ENCODE data around the gene CES5A.
"Not testable (repeated sequence)": the region's sequence is repeated elsewhere in the genome, so short reads cannot be mapped to it uniquely, and the experiment has no call there.

Gene CES5A

DNA sequence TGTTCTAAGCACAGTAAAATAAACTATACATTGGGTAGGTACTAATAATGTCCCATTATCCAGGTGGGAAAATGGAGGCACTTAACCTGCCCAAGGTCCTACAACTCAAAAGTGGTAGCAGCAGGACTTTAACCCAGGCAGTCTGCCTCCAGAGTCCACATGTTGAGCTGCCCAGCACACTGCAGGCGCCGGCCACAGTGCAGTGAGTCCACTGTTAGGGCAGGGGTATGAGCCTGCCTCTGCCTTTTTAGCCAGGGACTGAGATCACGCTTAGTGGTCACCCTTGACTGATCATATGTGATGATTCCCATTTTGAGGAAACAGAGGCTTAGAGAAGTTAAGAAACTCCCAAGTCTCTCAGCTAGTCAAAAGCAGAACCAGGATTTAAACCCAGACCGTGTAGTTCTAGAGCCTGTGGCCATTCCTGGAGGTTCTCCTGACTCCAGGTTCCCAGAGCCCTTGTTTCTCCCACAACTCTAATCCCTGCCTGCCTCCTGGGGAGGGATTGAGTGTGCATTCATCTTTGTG is 50.6 kb downstream of the CES5A start:
- Histone ChIP-seq H3K4me2 (ENCODE audit: low read length) (no peak overlapping the region), H3K27ac (no peak overlapping the region), H3K79me2 (no peaks in the 10 kb centered on the region), H3K9me3 (ENCODE audit: control insufficient read depth, low read length) (no peaks in the 10 kb centered on the region), H3K4me3 (ENCODE audit: low read depth, low read length) (no peak overlapping the region), H2AFZ (no peak overlapping the region), H3K36me3 (ENCODE audit: control insufficient read depth, insufficient read depth, low read length) (no peaks in the 10 kb centered on the region), H3K27me3 (ENCODE audit: control insufficient read depth, insufficient read depth, low read length) (no peaks in the 10 kb centered on the region), H3K4me1 (no peaks in the 10 kb centered on the region), H3K9ac (no peak overlapping the region)
- TF ChIP-seq, protein P1, sequence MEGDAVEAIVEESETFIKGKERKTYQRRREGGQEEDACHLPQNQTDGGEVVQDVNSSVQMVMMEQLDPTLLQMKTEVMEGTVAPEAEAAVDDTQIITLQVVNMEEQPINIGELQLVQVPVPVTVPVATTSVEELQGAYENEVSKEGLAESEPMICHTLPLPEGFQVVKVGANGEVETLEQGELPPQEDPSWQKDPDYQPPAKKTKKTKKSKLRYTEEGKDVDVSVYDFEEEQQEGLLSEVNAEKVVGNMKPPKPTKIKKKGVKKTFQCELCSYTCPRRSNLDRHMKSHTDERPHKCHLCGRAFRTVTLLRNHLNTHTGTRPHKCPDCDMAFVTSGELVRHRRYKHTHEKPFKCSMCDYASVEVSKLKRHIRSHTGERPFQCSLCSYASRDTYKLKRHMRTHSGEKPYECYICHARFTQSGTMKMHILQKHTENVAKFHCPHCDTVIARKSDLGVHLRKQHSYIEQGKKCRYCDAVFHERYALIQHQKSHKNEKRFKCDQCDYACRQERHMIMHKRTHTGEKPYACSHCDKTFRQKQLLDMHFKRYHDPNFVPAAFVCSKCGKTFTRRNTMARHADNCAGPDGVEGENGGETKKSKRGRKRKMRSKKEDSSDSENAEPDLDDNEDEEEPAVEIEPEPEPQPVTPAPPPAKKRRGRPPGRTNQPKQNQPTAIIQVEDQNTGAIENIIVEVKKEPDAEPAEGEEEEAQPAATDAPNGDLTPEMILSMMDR (IDR thresholded peaks at IDR 0.05) = no peak

DNA sequence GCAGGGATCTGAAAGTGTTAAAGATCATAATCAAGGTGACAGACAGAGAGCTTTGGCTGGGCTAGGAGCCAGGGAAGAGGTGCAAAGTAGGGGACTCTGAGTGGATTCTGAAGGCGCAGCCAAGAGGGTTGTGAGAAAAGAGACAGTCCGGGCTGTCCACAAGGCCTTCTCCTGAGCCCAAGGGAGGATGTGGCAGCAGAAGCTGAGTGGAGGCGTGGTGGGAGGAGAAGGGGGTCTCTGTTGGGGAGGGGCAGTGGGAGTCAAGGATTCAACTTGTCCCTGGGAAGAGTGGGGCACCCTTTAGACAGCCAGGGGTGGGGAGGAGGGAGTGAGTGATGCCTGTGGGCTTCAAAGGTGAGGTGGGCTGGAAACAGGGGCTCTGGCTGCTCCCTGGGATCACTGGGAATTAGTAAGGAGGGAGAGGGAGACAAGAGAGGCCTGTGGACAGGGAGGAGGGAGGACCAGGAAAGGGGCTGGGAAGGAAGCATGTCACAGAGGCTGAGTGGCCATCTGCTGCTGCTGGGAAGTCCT is 52.8 kb downstream of the CES5A start:
- H3K79me2 ChIP-seq = no peaks in the 10 kb centered on the region
- H3K9ac ChIP-seq = no peak overlapping the region
- no peaks in the 10 kb centered on the region for H3K27me3 ChIP-seq (ENCODE audit: control insufficient read depth, insufficient read depth, low read length)
- H3K4me1 ChIP-seq = no peaks in the 10 kb centered on the region
- H3K4me2 ChIP-seq (ENCODE audit: low read length) = no peak overlapping the region
- H3K27ac ChIP-seq = no peak overlapping the region
- H2AFZ ChIP-seq = no peak overlapping the region
- no peak overlapping the region for H3K4me3 ChIP-seq (ENCODE audit: low read depth, low read length)
- no peaks in the 10 kb centered on the region for H3K9me3 ChIP-seq (ENCODE audit: control insufficient read depth, low read length)
- TF ChIP-seq, protein P1 (IDR thresholded peaks at IDR 0.05) = no peak
- H3K36me3 ChIP-seq (ENCODE audit: control insufficient read depth, insufficient read depth, low read length) = no peaks in the 10 kb centered on the region

DNA sequence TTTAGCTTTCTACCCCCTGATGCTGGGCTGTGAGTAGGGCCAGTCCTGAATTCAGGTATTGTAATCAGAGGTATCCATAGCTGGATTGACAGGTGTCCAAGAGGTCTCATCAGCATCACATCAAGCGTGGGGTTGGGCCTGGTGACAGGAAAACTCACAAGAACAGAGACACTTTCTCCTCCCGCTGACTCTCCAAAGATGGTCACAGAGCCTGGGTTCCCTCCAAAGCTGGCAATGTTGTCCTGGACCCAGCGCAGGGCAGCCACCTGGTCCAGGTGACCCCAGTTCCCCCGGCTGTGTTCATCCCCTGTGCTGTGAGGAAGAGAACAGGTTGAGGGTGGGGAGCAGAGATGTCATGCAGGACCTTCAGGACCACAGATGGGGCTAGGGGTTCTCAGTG is 54.0 kb downstream of the CES5A start:
- Histone ChIP-seq H3K9ac (no peak overlapping the region), H3K4me2 (ENCODE audit: low read length) (no peak overlapping the region), H3K79me2 (no peaks in the 10 kb centered on the region), H3K4me3 (ENCODE audit: low read depth, low read length) (no peak overlapping the region), H3K9me3 (ENCODE audit: control insufficient read depth, low read length) (no peaks in the 10 kb centered on the region), H3K4me1 (no peaks in the 10 kb centered on the region), H3K36me3 (ENCODE audit: control insufficient read depth, insufficient read depth, low read length) (no peaks in the 10 kb centered on the region), H3K27me3 (ENCODE audit: control insufficient read depth, insufficient read depth, low read length) (no peaks in the 10 kb centered on the region), H3K27ac (no peak overlapping the region), H2AFZ (no peak overlapping the region)
- TF ChIP-seq, protein P1 (IDR thresholded peaks at IDR 0.05) = no peak

DNA sequence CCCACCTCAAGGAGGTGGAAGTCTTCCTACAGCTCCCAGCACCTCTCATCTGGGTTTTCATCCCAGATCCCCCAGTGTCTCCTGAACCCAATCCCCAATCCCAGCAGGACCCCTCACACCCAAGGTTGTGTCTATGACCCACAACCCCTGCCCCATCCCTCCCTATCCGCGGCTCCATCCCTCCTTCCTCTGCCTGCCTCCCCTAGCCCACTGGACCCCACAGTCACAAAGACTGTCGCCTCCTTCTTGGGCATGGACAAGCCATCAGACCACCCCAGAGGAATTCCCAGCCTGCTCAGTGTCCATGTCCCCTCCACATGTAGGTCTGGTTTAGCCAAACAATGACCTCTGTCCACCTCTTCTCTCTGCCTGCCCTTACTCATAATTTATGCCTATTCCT is 54.6 kb downstream of the CES5A start:
- no peaks in the 10 kb centered on the region for H3K79me2 ChIP-seq
- no peaks in the 10 kb centered on the region for H3K36me3 ChIP-seq (ENCODE audit: control insufficient read depth, insufficient read depth, low read length)
- no peak overlapping the region for H3K27ac ChIP-seq
- TF ChIP-seq, protein P1 (IDR thresholded peaks at IDR 0.05) = no peak
- no peaks in the 10 kb centered on the region for H3K9me3 ChIP-seq (ENCODE audit: control insufficient read depth, low read length)
- H3K4me2 ChIP-seq (ENCODE audit: low read length) = no peak overlapping the region
- no peak overlapping the region for H2AFZ ChIP-seq
- no peak overlapping the region for H3K9ac ChIP-seq
- no peak overlapping the region for H3K4me3 ChIP-seq (ENCODE audit: low read depth, low read length)
- no peaks in the 10 kb centered on the region for H3K4me1 ChIP-seq
- H3K27me3 ChIP-seq (ENCODE audit: control insufficient read depth, insufficient read depth, low read length) = no peaks in the 10 kb centered on the region

DNA sequence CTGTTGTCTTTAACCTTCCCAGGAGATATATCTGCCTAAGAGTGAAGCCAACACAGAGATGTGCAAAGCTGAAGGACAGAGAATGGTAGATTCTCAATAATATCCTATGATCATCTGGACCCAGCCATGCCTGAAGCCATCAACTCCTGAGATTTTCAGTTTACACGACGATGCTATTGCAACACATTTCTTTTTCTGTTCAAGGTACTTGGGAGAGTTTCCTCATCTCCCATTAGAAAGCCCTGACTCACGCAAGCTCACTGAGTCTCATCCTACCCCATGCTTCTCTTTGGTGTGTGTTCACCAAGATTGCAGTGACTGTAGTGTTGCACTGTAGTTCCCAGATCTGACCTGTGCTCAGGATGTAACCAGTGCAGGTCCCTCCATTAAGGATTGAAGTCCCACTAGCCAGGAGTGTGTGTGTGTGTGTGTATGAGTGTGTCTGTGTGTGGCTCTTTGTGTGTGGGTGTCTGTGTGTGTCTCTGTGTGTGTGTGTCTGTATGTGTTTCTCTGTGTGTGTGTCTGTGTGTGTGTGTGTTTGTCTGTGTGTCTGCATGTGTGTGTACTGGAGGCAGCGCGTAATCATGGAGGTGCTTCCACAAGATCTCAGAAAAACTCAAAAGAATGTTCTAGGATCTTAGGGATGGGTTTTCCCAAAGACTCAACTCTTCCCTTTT is 57.8 kb downstream of the CES5A start:
- Histone ChIP-seq H3K27me3 (ENCODE audit: control insufficient read depth, insufficient read depth, low read length) (no peaks in the 10 kb centered on the region), H3K36me3 (ENCODE audit: control insufficient read depth, insufficient read depth, low read length) (no peaks in the 10 kb centered on the region), H3K4me1 (no peaks in the 10 kb centered on the region), H3K27ac (no peak overlapping the region), H3K4me2 (ENCODE audit: low read length) (no peak overlapping the region), H3K79me2 (no peaks in the 10 kb centered on the region), H3K9ac (no peak overlapping the region), H3K4me3 (ENCODE audit: low read depth, low read length) (no peak overlapping the region), H2AFZ (no peak overlapping the region), H3K9me3 (ENCODE audit: control insufficient read depth, low read length) (no peaks in the 10 kb centered on the region)
- TF ChIP-seq, protein P1 (IDR thresholded peaks at IDR 0.05) = no peak

DNA sequence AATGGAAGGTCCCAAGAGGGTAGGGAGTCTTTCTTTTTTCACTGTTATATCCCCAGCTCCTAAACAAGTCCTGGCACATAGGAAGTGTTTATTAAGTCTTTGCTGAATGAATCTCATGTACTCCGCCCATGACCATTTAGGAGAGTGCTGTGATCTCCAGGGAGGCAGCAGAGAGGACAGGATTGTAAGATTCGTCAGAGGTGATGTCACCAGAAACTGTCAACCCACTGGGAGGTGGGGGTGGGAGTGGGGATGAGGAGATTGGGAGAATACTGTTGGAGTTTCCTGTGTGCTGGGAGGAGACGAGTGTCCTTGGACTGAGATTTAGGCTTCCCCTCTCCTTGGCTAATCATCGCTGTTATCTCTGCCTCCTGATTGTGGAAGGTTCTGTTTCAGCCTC is 59.0 kb downstream of the CES5A start:
- H3K4me2 ChIP-seq (ENCODE audit: low read length); H2AFZ ChIP-seq; H3K4me3 ChIP-seq (ENCODE audit: low read depth, low read length); H3K27ac ChIP-seq; H3K4me1 ChIP-seq; H3K9me3 ChIP-seq (ENCODE audit: control insufficient read depth, low read length); H3K27me3 ChIP-seq (ENCODE audit: control insufficient read depth, insufficient read depth, low read length); H3K9ac ChIP-seq; H3K36me3 ChIP-seq (ENCODE audit: control insufficient read depth, insufficient read depth, low read length); H3K79me2 ChIP-seq: not testable (repeated sequence)
